ENCODE results near the gene FREM1.
A peak's percentile ranks its signal among the peaks of the same experiment; 100 is the strongest.

Gene FREM1

GRCh38 chr9:14702200-14702720 is 208.0 kb downstream of the FREM1 start:
- no peak for DNase-seq (ENCODE audit: low spot score)

GRCh38 chr9:14693251-14693861 is 216.9 kb downstream of the FREM1 start, which contains the start of gene ZDHHC21:
ZDHHC21 (minus strand) TSS chr9:14693432; CDS start chr9:14674340, 19,092 bp downstream.
- peak; percentile 86 for DNase-seq (ENCODE audit: low spot score)

GRCh38 chr9:14692470-14693250 is 217.6 kb downstream of the FREM1 start:
- DNase-seq (ENCODE audit: low spot score): peak; percentile 29

- peak; percentile 14 for DNase-seq (ENCODE audit: low spot score)
These were observed 219.1 kb downstream of the FREM1 start for GRCh38 chr9:14690948-14691730.

- peak; percentile 54 for DNase-seq (ENCODE audit: low spot score)
These were observed 223.0 kb downstream of the FREM1 start for GRCh38 chr9:14687042-14687719.

GRCh38 chr9:14686168-14686567 is 224.1 kb downstream of the FREM1 start:
- no peak for DNase-seq (ENCODE audit: low spot score)
